ENCODE results near the gene FABP7.
"Not testable (repeated sequence)": the region's sequence is repeated elsewhere in the genome, so short reads cannot be mapped to it uniquely, and the experiment has no call there.

The FABP7 gene

DNA sequence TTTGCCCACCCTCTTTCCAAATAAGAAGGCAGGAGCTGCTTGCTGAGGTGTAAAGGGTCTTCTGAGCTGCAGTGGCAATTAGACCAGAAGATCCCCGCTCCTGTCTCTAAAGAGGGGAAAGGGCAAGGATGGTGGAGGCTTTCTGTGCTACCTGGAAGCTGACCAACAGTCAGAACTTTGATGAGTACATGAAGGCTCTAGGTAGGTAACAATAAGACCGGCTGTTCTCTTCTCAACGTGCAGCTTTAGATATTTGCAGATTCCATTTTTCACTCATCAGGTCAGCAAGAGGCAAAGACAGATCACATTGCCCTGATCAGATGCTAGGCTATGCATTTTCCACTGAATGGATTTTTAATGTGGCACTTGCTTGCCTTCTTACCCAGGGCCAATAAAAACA lies at the start of gene FABP7:
FABP7 (plus strand) TSS at position 50 of the 400 bp plus-strand sequence; CDS start at position 129, 79 bp downstream.
- DNase-seq: no peak

DNA sequence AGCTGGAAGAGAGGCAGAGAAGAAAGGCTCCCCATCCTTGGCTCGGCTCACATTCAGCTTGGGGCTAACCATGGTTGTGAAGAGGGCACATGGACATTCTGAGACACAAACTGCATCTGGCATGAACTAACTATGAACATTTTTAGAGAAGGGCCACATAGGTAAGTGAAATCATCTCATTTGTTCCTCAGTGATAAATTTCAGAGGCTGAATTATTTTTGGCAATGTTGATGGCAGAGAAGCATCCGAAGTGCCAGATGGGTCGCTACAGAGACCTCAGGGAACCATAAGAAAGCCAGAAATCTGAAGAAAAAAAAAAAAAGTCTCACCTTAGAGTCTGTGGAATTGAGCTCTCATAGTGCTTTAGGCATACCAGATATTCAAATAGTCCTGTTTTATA lies 49.2 kb upstream of the FABP7 start:
- DNase-seq: no peak

DNA sequence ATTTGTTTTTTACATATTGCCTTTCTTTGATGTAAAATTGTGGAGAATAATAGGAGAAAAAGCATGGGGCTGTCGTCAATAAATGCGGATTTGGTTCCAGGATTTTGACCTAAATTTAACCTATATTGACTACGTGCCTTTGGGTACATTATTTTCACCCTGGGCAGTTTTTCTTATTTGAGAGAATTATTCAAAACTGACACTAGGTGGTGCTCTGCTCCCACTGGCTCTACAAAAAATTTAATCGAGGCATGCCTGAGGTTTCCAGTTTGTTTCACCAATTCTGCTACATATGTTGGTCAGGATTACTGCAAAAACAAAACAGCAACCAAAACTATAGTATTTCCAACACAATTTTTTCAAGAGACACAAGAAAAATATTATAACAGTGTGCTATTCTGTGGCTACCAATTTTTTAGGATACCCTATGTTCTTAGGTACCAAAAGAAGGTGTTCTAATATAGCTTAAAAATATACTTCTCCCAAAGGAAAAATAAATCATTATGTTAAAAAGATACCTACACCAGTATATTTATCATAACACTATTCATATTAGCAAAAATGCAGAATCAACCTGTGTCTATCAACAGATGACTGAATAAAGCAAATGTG lies 48.6 kb upstream of the FABP7 start:
- DNase-seq: no peak

DNA sequence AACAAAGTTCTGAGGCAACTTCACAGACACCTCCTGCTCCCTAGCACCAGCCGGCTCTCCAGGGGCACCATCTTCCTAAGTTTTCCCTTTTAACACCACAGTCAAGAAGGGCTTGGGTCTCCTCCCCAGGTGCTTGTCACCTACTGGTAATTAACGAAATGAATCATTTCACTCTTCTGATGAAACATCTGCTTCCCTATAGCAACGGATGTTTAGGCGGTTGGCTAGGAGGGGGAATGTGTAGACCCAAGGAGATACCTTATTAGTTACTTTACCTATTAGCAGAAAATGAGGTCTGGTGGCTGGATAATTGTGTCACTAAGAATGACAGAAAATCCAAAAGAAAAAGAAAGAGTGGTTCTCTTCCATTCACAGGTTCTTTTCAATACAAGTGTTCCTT lies 46.3 kb upstream of the FABP7 start:
- no peak for DNase-seq

DNA sequence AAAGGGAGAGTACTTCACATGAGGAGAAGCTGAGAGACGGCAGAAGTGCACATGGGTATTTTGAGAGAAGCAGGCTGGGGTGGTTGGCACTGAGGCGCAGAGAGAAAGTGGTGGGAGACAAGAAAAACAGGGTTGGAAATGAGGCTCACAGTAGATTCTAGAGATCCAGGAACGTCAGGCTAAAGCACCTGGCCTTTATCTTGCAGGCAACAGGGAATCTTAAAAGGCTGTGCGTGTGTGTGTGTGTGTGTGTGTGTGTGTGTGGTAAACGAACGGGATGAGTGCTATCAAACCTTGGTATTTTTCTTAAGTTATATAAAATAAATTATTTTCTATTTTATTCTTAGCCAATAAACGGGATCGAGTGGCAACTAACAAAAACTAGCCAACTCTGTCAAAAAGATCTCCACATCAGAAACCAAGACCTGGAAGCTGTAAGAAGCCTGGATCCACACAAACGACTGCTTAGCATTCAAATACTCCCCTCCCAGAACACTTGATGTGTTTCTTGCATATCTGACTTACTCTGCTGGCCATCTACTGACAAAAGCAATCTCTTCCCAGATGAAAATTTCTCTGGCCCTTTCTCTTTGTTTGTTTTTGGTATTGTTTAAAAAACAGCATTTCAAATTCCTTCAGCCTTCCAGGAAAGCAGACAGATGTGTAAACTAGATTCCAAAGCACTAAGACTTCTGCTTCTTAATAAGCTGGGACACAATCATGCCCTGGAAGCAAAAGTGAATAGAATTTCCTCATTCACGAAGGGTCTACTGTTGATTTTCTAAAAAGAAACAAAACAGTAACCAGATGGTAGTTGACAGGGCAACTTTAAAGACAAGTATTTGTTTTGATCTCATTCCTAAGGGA lies 44.8 kb upstream of the FABP7 start:
- no peak for DNase-seq

DNA sequence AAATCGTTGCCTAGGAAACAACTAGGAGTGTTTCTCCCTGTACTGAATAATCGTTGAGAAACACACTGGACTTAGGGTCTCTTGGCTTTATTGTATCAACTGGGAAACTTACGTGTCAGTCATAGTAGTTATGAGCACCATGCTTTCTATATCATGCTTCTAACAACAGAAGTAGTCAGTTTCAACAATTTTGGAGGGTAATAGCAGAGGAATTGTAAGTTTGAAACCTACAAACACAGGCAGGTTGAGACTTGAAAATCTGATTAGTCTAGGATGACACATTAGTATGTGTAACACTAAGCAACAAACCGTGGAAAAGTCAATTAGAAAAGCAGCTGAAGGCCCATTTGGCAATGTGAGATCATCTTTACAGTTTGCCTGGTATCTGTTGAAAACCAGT lies 43.9 kb upstream of the FABP7 start:
- no peak for DNase-seq

DNA sequence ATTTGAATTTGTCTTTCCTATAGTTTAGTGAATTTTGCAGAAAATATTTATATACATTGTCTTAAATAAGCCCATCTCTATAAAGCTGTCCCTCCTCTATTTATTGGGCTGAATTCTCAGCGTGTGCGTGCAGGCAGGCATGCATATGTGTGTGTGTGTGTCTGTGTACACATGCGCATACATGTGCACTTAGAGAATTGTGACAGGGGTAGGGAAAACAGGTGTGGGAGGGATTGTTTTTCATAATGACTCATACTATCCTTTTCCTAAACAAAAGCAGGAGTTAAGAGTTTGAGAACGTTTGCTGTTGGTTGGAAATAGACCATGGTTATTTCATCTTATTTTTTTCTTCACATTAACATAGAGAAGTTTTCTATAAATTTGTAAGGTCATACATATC lies 43.4 kb upstream of the FABP7 start:
- DNase-seq: no peak

DNA sequence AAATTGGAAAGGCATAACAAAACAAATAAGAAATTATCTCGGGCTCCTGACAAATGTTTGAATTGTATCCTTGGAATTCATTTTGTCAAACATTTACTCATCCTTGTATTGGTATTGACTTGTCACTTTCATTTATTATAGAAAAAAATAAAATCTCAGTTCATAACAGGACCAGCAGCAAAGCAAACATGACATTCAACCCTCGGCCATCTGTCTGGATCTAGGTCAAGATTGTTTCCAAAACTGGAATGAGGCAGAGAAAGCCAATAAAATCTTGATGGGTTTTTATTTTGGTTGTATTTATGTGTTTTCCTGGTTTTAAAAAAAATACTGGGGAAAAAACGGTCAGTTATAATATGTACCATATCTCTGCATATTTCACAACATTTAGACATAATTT lies 42.9 kb upstream of the FABP7 start:
- DNase-seq: no peak

DNA sequence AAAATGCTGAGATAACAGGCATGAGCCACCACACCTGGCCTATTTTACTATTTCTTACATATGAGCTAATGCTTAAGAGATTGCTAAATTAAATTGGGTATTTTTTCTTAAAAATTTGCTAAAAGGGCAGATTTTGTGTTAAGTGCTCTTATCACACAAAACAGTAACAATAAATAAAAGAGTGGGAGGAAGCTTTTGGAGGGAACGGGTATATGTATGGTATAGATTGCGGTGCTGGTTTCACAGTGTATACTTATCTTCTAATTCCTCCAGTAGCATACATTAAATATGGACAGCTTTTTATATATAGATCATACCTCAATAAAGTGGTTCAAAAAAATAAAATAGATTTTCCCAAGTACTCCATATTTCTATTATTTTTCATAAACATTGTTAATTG lies 39.4 kb upstream of the FABP7 start:
- DNase-seq: no peak

DNA sequence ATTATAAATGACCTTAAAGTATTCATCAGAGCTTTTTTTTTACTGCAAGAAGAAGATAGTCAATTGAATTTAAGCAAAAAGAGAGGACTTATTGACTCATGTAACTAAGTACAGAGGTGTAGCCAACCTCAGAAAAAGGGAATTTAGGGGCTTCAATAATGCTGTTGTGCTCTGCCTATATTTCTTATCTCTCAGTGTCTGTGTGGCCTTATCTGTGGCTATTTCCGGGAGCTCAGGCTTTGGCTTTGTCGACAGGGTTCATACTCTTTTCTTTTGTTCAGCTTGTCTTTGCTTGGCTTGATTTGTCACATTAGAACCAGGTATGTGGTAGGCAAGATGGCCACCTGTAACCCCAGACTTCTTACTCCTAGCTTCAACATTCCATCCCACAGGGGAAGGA lies 38.6 kb upstream of the FABP7 start:
- DNase-seq: no peak

DNA sequence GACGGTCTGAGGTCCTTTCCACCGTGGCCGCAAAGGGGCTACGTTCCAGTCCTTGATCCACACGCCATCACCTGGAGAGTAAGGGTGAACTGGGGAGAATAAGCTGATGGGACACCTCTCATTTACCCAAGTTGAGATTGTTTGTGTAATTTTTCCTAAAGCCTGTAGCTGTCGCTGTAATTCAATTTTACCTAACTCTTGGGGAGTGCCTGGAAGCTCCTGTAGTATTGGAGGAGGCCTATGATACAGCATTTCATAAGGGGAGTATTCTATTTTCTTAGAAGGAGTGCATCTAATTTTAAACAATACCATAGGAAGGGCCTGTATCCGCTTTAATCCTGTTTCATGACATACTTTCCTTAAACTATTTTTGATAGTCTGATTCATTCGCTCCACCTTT lies 35.3 kb upstream of the FABP7 start:
- not testable (repeated sequence) for DNase-seq

DNA sequence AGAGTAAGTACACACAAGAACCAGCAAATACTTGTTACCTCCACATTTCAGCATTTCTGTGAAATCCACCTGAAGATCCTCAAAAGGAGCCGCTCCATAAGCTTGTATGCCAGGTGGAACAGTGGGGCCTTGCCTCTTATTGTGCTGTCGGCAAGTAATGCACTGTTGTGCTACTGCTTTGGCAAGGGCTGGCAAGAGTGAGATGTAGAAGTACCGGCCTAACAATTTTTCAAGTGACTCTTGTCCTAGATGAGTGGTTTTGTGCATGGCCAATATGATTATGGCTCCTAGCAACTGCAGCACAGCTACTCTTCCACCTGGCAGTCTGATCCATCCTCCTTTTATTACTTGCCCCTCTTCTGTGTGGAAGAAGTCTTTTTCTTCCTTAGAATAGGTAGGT lies 34.7 kb upstream of the FABP7 start:
- DNase-seq: not testable (repeated sequence)

DNA sequence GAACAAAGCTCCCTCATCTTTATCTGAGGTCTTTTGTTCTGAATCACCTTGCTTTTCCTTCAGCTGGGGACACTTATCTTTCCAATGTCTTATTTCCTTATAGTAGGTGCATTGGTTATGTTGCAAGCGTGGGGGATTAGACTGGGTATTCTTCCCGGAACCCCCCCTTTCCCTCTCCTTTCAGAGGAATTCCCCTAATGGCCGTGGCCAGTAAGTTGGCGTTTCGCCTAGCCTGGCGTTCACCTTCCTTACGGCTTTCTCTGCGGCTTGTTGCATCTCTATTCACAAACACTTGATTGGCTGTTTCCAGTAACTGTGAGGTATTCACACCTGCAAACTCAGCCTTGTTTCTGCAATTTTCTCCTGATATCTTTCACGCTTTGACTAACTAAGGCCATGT lies 32.8 kb upstream of the FABP7 start:
- DNase-seq: no peak

DNA sequence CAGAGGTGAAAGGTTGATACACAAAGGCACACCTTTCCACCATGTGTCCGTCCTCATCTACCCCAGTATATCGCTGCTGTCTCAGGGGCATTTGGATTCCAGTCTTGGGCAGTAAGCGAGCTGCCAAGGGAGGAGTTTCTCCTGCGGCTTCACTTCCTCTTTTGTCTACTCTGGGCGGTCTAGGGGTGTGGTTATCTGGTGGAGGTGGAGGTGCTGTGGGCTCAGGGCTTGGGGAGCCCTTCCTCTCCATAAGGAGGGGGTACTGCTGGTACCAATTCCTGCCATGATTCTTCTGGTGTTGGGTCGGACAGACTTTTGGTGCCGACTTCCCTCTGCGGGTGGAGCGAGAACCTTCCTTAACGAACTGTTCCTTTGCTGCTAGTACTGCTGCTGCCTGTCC lies 31.9 kb upstream of the FABP7 start:
- no peak for DNase-seq

DNA sequence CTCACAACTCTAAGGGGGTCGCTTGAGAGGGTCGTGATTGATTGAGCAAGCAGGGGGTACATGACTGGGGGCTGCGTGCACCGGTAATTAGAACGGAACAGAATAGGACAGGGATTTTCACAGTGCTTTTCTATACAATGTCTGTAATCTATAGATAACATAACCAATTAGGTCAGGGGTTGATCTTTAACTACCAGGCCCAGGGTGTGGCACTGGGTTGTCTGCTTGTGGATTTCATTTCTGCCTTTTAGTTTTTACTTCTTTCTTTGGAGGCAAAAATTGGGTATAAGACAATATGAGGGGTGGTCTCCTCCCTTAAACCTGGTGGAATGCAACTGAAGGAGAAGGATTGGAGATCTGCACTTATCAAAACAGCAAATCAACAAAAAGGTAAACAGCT lies 30.6 kb upstream of the FABP7 start:
- DNase-seq: not testable (repeated sequence)

DNA sequence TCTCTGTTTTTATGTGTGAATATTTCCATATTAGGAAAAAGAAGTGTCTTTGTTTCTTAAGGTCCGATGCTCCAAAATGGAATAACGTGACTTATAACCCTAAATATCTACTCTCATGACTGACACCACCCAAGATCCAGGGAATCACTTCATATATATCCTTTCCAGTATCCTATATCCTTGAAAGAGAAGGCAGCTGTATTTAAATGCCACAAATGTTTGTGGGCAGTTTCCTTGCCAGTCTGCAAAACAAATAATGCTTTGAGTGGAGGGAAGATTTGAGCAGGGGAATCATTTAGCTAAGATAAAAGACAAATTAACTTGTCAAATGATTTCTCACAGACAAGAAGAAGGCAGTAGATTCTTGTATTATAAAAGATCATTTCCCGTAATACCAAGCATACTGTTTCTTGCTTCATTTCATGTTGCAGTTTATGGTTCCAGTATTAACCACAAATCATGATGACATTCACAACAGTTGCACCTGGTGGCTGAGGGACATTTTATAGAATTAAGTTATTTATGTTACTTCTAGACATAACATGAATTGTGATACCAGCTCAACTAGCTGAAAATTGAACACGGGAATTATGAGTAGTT lies 30.0 kb upstream of the FABP7 start:
- DNase-seq: no peak

DNA sequence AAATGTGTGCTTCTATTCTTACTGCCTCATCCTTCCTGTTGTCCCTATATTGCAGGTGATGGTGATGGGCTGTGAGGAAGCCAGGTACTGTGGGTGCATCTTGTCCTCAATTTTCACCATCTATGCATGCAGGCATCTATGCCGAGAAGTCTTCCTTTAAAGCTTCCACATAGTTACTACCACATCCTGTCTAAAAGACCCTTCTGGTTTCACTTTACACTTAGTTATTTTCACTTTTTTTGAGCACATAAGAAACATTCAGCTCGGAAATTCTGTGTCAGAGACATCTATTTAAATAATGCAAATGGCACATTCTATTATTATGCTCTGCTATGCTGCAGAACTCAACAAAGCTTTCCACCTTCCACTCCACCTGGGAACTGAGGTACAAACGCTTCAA lies 28.2 kb upstream of the FABP7 start:
- DNase-seq: no peak

DNA sequence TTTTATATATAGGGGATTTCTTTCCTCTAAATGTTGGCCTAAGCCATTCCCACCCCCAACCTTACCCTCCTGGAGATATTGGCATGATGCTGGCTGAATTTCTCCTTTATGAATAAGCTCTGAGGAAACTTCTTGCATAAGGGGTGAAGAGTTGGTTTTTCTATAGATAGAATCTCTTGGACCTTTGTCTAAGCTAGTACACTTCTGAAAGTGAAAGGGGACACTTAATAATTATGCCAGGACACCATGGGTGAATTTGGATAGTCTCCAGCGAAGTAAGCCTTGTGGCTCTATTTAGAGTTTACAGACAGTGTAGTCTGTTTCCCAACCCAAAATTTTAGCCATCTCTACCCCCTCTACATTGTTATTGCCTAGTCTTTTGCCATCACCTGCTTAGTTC lies 27.1 kb upstream of the FABP7 start:
- no peak for DNase-seq

DNA sequence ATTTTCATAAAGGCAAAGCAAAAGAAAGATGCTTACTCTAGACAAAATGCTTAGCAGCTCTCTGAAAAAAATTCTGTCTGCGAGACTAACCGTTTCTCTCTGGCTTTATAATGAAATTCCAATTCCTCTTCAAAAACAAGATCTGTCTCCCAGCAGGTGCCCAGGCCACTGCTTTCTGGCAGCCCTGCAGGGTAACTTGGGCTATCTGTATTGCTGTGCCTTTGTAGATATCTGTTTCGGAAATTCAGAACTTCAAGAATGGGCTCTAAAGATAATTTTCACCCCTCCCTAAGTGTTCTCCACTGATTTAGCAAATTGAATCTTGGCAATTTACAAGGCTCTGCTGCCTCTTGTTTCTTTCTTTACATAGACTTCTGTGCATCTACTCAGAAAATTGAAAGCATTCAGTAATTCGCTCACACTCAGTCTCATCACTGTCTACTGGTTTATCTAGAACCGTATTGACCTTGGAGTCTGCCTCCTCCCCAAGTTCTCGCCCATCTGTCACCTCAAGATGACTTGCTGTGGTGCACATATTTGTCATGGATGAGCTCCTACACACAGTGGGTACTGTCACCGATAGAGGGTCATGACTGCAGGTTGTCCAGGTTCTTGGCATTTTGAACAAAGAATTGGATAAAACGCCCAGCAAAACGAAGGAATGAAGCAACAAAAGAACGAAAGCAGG lies 26.4 kb upstream of the FABP7 start:
- DNase-seq: no peak

DNA sequence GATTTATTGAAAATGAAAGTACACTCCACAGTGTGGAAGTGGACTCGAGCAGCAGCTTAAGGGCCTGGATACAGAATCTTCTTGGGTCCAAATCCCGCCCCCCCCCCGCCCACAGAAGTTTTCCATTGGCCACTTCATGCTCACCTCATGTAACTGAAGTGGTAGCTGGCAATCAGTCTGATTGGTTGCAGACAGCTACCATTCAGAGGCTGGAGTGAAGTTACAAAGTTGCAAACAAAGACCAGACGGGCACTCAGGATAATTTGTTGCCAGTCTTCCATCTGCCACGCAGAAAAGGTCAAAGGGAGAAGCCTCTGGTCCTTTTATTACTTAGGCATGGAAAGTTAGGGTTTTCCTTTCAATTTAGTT lies 25.8 kb upstream of the FABP7 start:
- no peak for DNase-seq

DNA sequence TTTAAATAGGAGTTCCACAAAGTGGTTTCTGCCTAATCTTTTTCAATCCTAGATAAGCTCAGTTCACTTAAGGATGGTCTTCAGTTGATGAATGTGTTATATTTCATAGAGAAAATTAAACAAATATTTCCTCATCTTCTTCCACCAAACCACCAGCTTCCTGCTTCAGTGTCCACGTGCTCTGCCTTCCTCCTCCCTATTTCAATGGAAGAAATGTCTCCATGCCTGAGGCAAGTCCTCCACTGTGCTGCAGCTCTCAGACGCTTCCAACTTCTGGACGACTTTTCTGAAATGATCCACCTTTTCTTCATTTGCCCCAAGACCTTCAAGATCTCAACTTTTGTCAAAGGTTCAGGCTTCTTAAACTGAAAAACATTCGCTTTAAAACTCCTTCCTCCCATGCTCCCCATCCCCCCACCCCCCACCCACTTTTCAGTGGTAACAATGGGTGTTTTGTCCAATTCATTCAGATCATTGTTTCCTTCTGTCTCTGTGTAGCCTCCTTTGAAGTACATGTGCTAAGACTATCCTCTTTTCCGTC lies 25.3 kb upstream of the FABP7 start:
- no peak for DNase-seq

DNA sequence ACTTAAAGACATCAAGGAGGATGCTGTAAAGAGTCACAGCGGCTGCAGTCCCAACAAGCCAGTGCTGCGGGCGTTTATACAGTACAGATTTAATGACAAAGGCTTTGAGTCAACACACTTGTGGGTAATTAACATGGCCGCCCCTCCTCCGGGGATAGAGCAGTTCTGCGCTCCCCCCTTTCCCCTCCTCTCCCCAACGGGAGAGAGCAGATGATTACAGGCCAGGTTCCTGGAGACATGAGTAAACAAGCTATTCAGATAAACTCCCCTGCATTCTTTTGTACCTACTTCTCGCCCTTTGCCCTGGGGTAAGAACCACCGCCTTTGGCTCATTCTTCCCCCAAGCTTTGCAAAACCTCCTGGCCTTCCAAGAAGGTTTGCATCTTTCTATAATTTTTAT lies 23.6 kb upstream of the FABP7 start:
- DNase-seq: peak; percentile 80

DNA sequence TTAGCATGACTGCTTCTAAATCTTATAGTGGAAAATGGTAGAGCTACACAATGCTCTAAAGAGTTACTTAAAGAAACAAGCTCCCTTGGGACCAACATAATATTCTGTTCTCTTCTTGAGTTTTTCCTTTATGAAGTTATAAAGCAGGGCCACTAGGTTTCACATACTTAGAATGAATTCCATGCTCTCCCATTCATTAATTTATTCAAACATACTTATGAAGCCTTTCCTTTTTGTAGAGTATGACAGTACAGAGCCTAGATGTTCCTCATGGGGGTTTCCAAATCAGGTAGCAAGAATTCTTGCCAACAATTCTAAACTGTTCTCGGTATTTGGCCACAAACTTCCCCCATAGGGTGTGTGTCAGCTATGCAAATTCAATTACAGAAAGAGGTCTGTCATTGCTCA lies 20.6 kb upstream of the FABP7 start:
- no peak for DNase-seq

DNA sequence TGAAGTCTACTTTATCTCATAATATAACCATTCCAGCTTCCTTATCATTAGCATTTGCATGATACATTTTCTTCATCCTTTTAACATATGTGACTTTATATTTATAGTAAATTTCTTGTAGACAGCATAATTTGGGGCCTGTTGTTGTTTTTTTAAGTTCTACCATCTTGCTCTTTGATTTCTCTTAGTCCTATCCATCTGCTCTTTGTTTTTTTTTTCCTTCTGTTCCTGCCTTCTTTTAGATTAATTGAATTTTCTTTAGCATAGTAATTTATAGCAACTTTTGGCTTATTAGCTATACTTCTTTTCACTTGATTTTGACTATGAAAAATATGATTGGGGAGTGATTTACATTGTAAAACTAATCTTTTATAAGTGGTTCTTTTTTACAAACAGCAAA lies 19.2 kb upstream of the FABP7 start:
- no peak for DNase-seq

Measured in islet precursor cell (in vitro differentiated cells).